Transverse colon (tissue), 3 donors: Measurements from ENCODE around the gene VPREB3.

Experiments
- CTCF ChIP-seq, 5 experiments: fragments of 200-600 bp in 3 of 5; fragments of 450-650 bp in 2 of 5; sonication (generic) in 3 of 5; IDR thresholded peaks; 1 replicate in 2 of 5; 2 replicates in 3 of 5; pipeline ENCODE4 v1.5.1; 2016 to 2017; ENCODE audit warnings: antibody characterized with exemption in 5 of 5, inconsistent platforms in 3 of 5, mild to moderate bottlenecking in 2 of 5, moderate library complexity in 1 of 5
- POLR2A ChIP-seq: fragments of 450-650 bp; IDR thresholded peaks from one replicate; pipeline ENCODE4 v1.6.1; 2016; ENCODE audit warnings: antibody characterized with exemption, mild to moderate bottlenecking, moderate library complexity

DNA sequence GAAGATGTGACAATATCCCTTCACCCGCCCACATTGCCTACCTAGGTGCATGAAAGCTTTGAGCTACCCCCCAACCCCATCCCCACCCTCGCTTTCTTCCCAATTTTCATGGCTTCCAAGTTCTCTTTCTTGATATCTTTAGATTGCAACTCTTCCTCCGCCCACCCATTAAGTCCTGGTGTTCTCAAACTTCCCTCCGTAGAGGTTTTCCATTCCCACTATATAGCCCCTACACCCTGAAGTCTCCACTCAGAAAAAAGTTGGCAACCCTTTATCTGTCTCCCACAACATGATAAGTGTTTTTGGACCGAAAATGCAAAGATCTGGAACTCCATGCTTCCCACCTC is 3.9 kb downstream of the VPREB3 start:
- TF ChIP-seq POLR2A (no peak), CTCF (IDR thresholded peaks at IDR 0.05) (no peak)
